ENCODE results near the gene ENTPD7. TPM values are rescaled to one million over a fixed set of nuclear protein-coding genes. Genes with fewer than 3 reads are reported as not detected.

Gene ENTPD7
- total RNA-seq, 1 experiment from 2014 or later = 11.4 TPM

Other genes with a start within 250 kb of the ENTPD7 start
- gene GOT1, start 228.9 kb upstream of the ENTPD7 start, total RNA-seq (2021) = 52.9 to 56.8 TPM (median 54.8 TPM) in 3 replicates
- gene NKX2-3, start 126.6 kb upstream of the ENTPD7 start, total RNA-seq (2021) = not detected in 3 replicates
- gene SLC25A28, start 39.1 kb upstream of the ENTPD7 start, total RNA-seq (2021) = 17.3 to 18.3 TPM (median 18.2 TPM) in 3 replicates
- 39.9 to 41.4 TPM (median 40.4 TPM) in 3 replicates for gene COX15, start 72.6 kb downstream of the ENTPD7 start, total RNA-seq (2021)
- gene CUTC, start 72.7 kb downstream of the ENTPD7 start, total RNA-seq (2021) = 25.8 to 28.6 TPM (median 27.7 TPM) in 3 replicates
- gene ABCC2, start 123.1 kb downstream of the ENTPD7 start, total RNA-seq (2021) = 0.53 to 0.87 TPM (median 0.57 TPM) in 3 replicates